ENCODE measurements around the gene C12orf42.

Gene C12orf42

DNA sequence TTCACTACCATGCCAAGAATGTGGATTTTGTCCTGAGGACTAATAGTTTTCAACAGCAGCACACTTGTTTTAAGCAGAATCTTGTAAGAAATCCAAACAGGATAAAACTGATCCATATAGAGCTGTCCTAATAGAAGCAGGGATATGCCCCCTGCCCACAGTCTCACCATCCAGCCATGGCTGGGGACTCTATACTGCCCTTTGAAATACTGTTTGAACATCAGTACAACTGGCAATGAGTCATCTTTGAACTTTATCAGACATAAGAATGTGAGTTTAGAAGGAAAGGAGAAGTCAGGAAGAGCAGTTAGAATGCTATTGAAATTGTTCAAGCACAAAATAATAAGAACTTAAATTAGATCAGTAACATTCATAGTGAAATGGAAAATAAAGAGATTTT, 3.8 kb upstream of the C12orf42 start:
- TF ChIP-seq, protein P1, sequence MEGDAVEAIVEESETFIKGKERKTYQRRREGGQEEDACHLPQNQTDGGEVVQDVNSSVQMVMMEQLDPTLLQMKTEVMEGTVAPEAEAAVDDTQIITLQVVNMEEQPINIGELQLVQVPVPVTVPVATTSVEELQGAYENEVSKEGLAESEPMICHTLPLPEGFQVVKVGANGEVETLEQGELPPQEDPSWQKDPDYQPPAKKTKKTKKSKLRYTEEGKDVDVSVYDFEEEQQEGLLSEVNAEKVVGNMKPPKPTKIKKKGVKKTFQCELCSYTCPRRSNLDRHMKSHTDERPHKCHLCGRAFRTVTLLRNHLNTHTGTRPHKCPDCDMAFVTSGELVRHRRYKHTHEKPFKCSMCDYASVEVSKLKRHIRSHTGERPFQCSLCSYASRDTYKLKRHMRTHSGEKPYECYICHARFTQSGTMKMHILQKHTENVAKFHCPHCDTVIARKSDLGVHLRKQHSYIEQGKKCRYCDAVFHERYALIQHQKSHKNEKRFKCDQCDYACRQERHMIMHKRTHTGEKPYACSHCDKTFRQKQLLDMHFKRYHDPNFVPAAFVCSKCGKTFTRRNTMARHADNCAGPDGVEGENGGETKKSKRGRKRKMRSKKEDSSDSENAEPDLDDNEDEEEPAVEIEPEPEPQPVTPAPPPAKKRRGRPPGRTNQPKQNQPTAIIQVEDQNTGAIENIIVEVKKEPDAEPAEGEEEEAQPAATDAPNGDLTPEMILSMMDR (conservative IDR thresholded peaks at IDR 0.05; ENCODE audit: low read depth, low read length): no peak

DNA sequence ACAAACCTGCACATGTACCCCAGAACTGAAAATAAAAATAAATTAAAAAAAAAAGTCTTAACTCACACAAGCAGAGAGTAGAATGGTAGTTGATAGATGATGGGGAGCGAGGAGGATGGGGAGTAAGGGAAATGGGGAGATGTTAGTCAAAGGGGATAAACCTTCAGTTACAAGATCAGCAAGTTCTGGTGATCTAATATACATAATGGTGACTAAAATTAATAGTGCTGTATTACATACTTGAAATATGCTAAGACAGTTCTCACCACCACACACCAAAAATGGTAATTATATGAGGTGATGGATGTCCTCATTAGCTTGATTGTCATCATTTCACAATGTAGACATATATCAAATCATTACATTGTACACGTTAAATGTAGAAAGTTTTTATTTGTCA, 3.2 kb upstream of the C12orf42 start:
- no peak overlapping the region for H3K4me3 ChIP-seq (ENCODE audit: low read length)
- TF ChIP-seq, protein P1 (conservative IDR thresholded peaks at IDR 0.05; ENCODE audit: low read depth, low read length): no peak
- no peak for DNase-seq (ENCODE audit: low read depth)

More for the DNA sequence above, 3.8 kb upstream of the C12orf42 start:
- DNase-seq (ENCODE audit: low read depth): no peak
- no peak overlapping the region for H3K4me3 ChIP-seq (ENCODE audit: low read length)

DNA sequence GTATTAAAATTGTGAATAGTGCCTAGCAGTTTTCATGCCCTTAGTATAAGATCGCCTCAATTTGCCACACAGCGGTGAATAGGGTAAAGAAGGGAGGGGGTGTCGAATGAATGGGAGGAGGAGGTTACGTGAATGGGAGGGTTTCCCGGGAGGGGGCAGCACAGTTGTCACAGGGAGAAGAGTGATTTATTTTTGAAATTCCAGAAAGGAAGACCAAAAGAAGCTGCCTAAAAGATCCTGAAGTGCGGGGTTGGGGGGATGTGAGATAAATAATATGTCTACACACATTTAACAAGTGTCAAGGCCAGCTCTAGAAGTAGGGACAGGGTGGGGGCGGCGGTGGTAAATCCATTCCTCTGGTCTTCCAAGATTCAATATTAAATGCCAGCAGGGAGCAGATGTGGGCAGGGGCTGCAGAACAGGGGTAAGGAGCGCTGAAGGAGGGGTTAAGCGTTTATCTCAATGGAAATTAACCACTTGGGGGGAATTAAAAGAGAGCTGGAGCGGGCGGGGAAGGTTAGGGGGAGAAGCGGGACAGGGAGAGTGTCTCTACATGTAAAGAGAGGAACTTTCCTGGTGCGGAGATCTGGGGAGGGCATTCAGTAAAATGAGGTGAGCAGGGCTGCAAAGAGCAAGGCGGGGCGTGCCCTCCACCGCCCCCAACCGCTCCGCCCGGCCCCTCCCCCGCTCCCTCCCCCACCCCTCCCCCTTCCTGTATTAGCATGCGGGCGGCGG, 867 bp downstream of the C12orf42 start:
- DNase-seq (ENCODE audit: low read depth): no peak
- H3K4me3 ChIP-seq (ENCODE audit: low read length): no peak overlapping the region
- TF ChIP-seq, protein P1 (conservative IDR thresholded peaks at IDR 0.05; ENCODE audit: low read depth, low read length): no peak

DNA sequence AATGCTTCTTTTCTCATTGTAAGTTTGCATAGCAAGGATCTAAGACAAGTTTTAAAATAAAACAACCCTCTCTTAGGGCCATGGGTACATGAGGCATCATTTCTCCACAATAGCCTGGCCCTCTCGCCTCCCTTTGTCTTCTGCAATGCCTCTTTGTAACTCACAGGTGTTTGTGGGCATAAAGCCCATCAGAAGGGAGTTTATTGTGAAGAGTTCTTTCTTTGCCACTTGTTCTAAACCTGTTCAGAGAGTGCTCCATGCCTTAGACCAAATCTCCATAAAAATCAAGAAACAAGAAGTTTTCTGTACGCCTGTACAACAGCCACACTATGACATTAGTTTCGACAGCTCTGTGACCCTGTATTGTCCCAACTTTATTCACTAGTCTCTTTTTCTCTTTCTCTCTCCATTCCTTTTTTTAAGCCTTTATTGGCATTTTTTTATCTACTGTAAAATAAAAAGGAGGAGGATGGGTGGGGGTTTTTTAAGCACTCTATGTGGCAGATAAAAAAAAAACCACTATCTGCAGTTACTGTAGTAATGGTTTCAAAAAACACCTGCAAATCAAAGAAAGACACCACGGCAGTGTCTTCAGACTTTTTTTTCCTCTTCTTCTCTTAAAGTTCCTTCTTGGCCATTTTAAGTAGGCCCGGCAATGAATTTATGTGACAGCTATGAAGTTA, 1.6 kb downstream of the C12orf42 start:
- DNase-seq (ENCODE audit: low read depth): no peak
- TF ChIP-seq, protein P1 (conservative IDR thresholded peaks at IDR 0.05; ENCODE audit: low read depth, low read length): no peak

DNA sequence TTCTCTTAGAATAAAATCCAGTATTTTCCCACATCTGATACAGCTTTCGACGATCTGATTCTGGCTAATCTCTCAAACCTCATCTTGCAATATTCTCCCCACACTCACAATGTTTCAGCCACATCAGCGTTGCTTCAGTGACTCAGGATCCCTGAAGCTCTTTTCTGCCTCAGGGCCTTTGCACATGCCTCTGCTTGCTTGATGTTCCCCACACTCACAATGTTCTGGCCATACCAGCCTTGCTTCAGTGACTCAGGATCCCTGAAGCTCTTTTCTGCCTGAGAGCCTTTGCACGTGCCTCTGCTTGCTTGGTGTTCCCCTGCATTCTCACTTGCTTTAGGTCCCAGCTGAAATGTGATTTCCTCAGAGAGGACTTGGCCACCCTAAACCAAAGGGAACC, 2.6 kb downstream of the C12orf42 start:
- TF ChIP-seq, protein P1 (conservative IDR thresholded peaks at IDR 0.05; ENCODE audit: low read depth, low read length): no peak
- no peak overlapping the region for H3K4me3 ChIP-seq (ENCODE audit: low read length)
- no peak for DNase-seq (ENCODE audit: low read depth)

More for the DNA sequence above, 1.6 kb downstream of the C12orf42 start:
- no peak overlapping the region for H3K4me3 ChIP-seq (ENCODE audit: low read length)

DNA sequence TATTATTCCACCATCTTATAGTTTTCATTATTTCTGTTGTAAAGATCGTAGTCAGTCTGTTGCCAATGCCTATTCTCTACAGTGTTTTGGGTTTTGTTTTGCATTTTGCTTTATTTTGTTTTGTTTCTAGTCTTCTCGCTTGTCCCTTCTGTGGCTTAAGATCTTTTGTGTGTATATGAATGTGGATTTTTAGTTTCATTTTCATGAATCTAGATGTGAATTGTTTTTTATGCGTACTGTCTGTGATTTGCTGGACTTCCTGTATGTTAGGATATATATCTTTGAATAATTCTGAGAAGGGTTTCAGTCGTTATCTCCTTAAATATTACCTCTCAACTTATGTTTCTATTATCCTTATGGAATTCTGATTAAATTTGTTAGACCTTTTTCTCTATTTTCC, 13.4 kb downstream of the C12orf42 start:
- TF ChIP-seq, protein P1 (conservative IDR thresholded peaks at IDR 0.05; ENCODE audit: low read depth, low read length): no peak
- no peak overlapping the region for H3K4me3 ChIP-seq (ENCODE audit: low read length)
- DNase-seq (ENCODE audit: low read depth): no peak

DNA sequence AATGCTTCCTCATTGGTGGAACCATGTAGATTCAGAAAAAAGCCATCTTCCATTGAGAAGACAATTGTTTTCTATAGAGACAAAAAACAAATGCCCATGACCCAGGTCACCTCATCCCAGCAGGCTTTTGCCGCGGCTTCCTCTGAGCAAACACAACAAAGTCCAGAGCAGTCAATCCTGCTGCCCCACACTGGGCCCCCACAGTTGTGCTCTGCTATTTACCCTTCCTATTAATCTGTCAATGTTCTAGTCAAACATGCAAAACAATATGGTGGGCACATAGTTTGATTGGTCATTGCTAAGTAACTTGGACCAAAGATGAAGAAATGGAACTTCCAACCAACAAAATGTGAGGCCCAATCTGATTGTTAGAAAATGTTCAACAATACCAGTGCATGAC, 20.7 kb downstream of the C12orf42 start:
- TF ChIP-seq, protein P1 (conservative IDR thresholded peaks at IDR 0.05; ENCODE audit: low read depth, low read length): no peak
- no peak for DNase-seq (ENCODE audit: low read depth)
- no peak overlapping the region for H3K4me3 ChIP-seq (ENCODE audit: low read length)

All from retinal pigment epithelial cell (primary cell).